Stimulated activated CD4-positive, alpha-beta T cell treated with anti-CD3 and anti-CD28 coated beads, Interleukin-15, amount 100 ng/mL, for 48 hours (primary cell): Measurements from ENCODE around the gene TPSB2.

Source experiments
- DNase-seq, 2 donors: peaks; one replicate each; pipeline ENCODE4 v3.0.0-alpha.2; 2020; ENCODE audit warnings: low read depth in 2 of 2

Gene TPSB2

DNA sequence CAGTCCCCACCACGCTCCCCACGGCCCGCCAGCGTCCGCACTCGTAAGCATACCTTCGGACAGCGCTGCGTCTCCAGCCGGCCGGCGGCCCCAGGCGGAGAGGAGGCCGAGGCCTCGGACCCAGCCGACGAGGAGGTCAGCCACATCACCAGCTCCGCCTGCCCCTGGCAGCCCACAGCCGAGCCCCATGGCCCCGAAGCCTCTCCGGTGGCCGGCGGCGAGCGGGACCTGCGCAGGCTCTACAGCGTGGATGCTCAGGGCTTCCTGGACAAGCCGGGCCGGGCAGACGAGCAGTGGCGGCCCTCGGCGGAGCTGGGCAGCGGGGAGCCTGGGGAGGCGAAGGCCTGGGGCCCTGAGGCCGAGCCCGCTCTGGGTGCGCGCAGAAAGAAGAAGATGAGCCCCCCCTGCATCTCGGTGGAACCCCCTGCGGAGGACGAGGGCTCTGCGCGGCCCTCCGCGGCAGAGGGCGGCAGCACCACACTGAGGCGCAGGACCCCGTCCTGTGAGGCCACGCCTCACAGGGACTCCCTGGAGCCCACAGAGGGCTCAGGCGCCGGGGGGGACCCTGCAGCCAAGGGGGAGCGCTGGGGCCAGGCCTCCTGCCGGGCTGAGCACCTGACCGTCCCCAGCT is 9.8 kb downstream of the TPSB2 start:
- no peak for DNase-seq

- no peak for DNase-seq
Observed at GRCh38 chr16:1218930-1219611, 10.9 kb downstream of the TPSB2 start.

- no peak for DNase-seq
Observed at GRCh38 chr16:1218061-1218929, 11.7 kb downstream of the TPSB2 start.

DNA sequence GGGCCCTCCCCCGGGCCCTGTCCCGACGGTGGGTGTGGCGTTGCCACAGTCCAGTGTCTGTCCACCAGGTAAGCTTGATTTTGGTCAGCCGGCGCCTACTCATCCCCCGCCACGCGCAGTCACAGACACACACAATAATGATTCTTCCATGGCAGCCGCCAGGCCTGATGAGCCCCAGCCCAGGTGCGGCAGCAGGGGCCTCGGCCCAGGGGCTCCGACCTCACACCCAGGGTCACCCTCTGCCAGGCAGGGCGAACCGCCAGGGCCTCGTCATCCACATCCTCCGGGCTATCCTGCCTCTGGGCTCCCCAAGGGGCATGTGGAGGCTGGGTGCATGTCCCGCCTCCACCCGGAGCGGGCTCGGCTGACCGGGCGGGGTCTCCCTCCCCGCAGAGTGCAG is 12.5 kb downstream of the TPSB2 start:
- no peak for DNase-seq

- DNase-seq, result no peak
Observed at GRCh38 chr16:1216681-1217400, 13.1 kb downstream of the TPSB2 start.

- no peak for DNase-seq
Observed at GRCh38 chr16:1216296-1216619, 13.7 kb downstream of the TPSB2 start.

DNA sequence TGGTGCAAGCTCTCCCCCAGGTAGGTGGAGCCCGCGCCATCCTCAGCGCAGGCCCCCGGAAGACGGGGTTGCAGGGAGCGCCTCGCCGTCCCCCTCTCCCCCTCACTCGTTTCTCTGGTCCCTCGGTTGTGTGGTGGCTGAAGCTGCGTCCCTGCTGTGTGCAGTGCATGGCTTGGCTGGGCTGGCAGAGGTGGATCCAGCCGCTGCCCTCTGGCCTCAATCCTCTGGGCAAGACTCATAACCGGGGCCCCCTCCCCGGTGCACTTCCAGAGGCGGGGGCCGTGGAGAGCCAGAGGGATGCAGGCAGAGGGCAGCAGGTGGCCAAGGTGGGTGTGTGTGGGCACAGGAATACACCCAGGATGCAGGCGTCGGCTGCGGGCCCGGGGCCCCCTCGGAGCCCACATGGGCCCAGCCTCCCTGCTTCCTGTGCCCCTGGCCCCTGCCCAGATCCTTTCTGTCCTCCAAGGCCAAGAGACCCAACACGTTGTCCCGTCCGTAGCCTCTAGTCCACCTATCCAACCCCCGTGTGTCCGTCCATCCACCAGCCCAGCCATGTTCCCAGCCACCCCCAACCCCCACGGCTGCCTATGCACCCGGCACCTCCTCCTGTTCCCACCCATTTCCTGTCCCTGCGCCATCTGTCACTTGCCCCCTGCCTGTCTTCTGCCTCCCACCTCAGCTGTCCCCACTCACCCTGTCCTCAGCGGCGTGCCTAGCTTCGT is 14.2 kb downstream of the TPSB2 start:
- DNase-seq, result no peak

GRCh38 chr16:1214719-1215118 is 15.3 kb downstream of the TPSB2 start:
- no peak for DNase-seq

DNA sequence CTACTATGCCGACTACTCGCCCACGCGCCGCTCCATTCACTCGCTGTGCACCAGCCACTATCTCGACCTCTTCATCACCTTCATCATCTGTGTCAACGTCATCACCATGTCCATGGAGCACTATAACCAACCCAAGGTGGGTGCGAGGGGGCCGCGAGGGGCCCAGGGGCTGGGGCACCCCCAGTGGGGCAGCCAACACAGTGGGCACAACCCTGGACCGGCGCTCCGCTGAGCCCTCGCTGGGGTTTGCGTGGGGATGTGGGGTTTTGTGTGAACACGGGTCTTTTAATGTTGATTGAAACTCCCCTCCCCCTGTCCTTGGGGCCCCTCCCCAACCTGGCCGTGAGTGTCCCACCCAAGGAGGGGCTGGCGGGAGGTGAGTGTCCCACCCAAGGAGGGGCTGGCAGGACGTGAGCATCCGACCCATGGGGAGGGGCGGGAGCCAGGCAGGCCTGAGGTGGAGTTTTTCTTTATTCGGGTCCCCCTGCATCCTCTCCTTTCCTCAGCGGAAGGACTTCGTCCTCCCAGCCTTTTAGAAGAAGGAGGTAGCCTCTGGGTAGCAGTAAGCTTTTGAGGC is 16.1 kb downstream of the TPSB2 start:
- DNase-seq, result no peak

DNA sequence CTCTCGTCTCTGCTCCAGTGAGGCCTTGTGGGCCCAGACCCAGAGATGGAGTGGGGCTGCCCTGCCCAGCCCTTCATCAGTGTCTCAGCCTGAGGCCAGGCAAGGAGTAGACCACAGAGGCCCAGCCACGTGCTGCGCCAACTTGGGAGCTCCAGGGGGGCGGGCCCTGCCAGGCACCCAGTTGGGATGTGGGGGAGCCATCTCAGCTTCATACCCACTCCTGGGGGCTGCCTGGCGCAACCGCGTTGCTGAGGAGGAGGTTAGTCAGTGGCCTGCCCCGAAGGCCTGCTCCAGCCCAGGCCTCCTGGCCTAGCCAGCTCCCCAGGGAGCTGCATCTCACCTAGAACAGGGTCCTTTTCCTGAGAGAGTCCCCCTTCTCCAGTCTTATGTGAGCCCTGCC is 16.8 kb downstream of the TPSB2 start:
- no peak for DNase-seq

DNA sequence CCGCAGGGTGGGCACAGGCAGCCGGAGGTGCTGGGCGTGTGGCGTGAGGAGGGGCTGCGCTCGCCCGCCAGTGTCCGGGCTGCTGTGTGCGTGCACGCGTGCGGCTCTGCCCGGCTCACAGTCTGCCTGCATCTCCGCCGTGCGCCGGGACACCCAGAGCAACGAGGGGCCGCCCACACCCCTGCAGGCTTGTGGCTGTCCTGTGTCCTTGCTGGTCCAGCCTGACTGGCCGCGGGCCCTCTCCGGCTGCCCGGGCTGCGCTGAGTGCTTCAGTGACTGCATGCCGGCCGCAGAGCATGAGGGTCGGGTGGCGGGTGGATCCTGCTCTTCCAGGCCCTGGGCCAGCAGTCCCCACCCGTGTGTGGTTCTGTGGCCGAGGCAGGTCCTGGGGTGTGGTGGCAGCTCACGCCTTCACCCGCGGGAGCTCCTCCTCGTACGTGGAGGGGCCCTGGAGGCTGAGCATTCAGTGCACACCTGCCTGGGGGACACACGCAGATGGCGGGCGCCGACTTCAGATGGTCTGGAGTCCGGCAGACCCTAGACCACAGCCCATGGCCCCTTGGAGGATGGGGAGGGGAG is 17.3 kb downstream of the TPSB2 start:
- no peak for DNase-seq

GRCh38 chr16:1211451-1212268 is 18.3 kb downstream of the TPSB2 start:
- no peak for DNase-seq

DNA sequence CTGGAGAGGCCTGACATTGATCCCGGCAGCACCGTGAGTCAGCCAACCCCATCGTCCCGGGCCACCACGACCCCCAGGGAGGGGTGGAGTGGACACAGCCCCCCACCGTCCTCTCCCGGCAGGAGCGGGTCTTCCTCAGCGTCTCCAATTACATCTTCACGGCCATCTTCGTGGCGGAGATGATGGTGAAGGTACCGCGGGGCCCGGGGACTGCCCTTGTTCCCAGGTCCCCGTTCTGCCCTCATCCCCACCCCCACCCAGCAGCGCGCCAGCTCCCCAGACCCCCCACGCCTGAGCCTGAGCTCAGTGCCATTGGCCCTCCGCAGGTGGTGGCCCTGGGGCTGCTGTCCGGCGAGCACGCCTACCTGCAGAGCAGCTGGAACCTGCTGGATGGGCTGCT is 19.5 kb downstream of the TPSB2 start:
- DNase-seq, result no peak

GRCh38 chr16:1209081-1209480 is 20.9 kb downstream of the TPSB2 start:
- DNase-seq, result no peak

DNA sequence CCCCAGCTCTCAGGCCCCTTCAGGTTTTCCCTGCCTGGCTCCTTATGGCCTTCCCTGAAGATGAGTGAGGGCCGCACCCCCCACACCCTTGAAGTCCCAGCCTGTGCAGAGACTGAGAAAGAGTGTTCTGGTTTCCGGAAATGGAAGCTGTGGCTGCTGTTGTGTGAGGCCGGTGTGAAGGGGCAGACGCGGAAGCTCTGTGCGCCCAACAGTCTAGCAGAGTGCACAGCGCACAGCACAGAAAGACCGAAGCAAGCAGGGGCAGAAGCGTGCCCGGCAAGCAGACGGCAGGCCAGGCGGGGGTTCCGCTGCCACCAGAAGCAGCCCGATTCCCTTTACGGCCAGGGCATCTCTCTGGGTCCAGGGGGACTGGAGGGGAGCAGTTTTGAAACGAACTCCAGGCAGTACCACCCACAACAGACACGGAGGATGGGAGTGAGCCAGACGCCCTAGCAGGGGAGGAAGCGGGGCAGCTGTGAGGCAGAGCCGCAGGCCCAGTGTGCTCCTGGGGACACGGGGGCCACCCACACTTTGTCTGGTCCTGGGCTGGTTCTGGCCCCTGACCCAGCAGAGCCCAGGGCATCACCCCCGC is 21.6 kb downstream of the TPSB2 start:
- DNase-seq, result no peak

- no peak for DNase-seq
Observed at GRCh38 chr16:1206786-1207185, 23.2 kb downstream of the TPSB2 start.

DNA sequence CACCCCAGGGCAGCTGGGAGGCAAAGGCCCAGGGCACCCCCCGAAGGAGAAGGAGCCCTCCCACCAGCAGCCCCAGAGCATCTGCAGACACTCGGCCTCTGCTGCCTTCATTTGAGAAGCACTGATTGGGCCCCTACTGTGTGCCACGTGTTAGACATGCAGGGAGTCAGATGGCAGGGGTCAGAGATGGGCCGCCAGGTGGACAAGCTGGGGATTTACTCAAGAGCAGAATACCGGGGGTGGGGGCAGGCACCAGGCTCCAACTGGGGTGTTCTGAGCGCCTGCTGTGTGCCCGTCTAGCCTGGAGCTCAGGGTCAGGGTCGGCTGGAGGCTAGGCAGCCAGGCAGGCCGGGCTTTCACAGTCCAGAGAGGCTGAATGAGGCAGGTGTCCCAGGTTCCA is 23.7 kb downstream of the TPSB2 start:
- no peak for DNase-seq

GRCh38 chr16:1204933-1205332 is 25.1 kb downstream of the TPSB2 start:
- DNase-seq, result no peak

DNA sequence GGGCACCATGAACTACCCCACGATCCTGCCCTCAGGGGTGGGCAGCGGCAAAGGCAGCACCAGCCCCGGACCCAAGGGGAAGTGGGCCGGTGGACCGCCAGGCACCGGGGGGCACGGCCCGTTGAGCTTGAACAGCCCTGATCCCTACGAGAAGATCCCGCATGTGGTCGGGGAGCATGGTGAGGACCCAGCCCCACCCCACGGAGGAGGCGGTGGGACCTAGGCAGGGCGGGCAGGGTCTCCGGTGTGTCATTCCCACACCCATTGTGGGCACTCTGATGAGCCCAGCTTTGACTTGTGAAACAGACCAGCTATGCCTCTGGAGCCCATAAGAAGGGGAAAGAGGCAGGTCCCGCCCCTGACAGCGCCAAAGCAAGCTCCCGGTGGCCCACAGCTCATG is 27.7 kb downstream of the TPSB2 start:
- no peak for DNase-seq

- DNase-seq, result no peak
Observed at GRCh38 chr16:1201444-1201843, 28.5 kb downstream of the TPSB2 start.
